ENCODE results near the gene PAX3. TPM values are rescaled to one million over a fixed set of nuclear protein-coding genes. Genes with fewer than 3 reads are reported as not detected.

PAX3 gene
- total RNA-seq, 4 donors from 2014 or later, result 2.7 to 7.0 (median 5.2) TPM

- TF ChIP-seq CTCF (IDR thresholded peaks at IDR 0.05), result no peak
- DNase-seq (ENCODE audit: low spot score in 2 of 2), result no peak
- intact Hi-C loops (cut with DNase I; ENCODE audit: low total_unique reads), result no loop called here
These were observed 119.2 kb downstream of the PAX3 start for GRCh38 chr2:222179592-222179991.

GRCh38 chr2:222178450-222178849 lies 120.3 kb downstream of the PAX3 start:
- TF ChIP-seq POLR2A (IDR thresholded peaks at IDR 0.05) (no peak), CTCF (IDR thresholded peaks at IDR 0.05) (no peak)
- intact Hi-C loops (cut with DNase I; ENCODE audit: low total_unique reads), result no loop called here
- H3K4me3 ChIP-seq (ENCODE audit: low read depth, poor library complexity, severe bottlenecking), result no peak overlapping the region
- WGBS, 2 donors, result 86 to 88% methylated on average over 4 of the region's 4 CpGs
- no peak for DNase-seq (ENCODE audit: low spot score in 2 of 2)

More at GRCh38 chr2:222179592-222179991, 119.2 kb downstream of the PAX3 start:
- H3K4me3 ChIP-seq (ENCODE audit: low read depth, poor library complexity, severe bottlenecking), result no peak overlapping the region

GRCh38 chr2:222176890-222177289 lies 121.9 kb downstream of the PAX3 start:
- intact Hi-C loops (cut with DNase I; ENCODE audit: low total_unique reads), result no loop called here
- no peak for TF ChIP-seq CTCF (IDR thresholded peaks at IDR 0.05)
- WGBS, 2 donors, result 37 to 46% methylated on average over 3 of the region's 3 CpGs

GRCh38 chr2:222174450-222174849 lies 124.3 kb downstream of the PAX3 start:
- TF ChIP-seq CTCF (IDR thresholded peaks at IDR 0.05), result no peak
- TF ChIP-seq POLR2A (IDR thresholded peaks at IDR 0.05), result no peak
- 23 to 42% methylated on average over 3 of the region's 3 CpGs for WGBS, 2 donors
- intact Hi-C loops (cut with DNase I; ENCODE audit: low total_unique reads), result no loop called here
- H3K4me3 ChIP-seq (ENCODE audit: low read depth, poor library complexity, severe bottlenecking), result no peak overlapping the region
- DNase-seq (ENCODE audit: low spot score in 2 of 2), result no peak

More at GRCh38 chr2:222176890-222177289, 121.9 kb downstream of the PAX3 start:
- no peak overlapping the region for H3K4me3 ChIP-seq (ENCODE audit: low read depth, poor library complexity, severe bottlenecking)
- no peak for DNase-seq (ENCODE audit: low spot score in 2 of 2)

GRCh38 chr2:222169346-222169745 lies 129.5 kb downstream of the PAX3 start:
- no peak overlapping the region for H3K4me3 ChIP-seq (ENCODE audit: low read depth, poor library complexity, severe bottlenecking)
- intact Hi-C loops (cut with DNase I; ENCODE audit: low total_unique reads), result no loop called here
- WGBS, 2 donors, result 36 to 40% methylated on average over 4 of the region's 4 CpGs
- DNase-seq (ENCODE audit: low spot score in 2 of 2), result no peak
- TF ChIP-seq POLR2A (IDR thresholded peaks at IDR 0.05) (no peak), CTCF (IDR thresholded peaks at IDR 0.05) (no peak)

- no peak for DNase-seq (ENCODE audit: low spot score in 2 of 2)
- intact Hi-C loops (cut with DNase I; ENCODE audit: low total_unique reads), result no loop called here
- WGBS, 2 donors, result 87 to 88% methylated on average over 8 of the region's 8 CpGs
- TF ChIP-seq POLR2A (IDR thresholded peaks at IDR 0.05) (no peak), CTCF (IDR thresholded peaks at IDR 0.05) (no peak)
- no peak overlapping the region for H3K4me3 ChIP-seq (ENCODE audit: low read depth, poor library complexity, severe bottlenecking)
These were observed 131.0 kb downstream of the PAX3 start for GRCh38 chr2:222167762-222168161.

Measured in lower leg skin (tissue), 4 donors.